Measurements from ENCODE around the gene FAM131C.
"Not testable (repeated sequence)": the region's sequence is repeated elsewhere in the genome, so short reads cannot be mapped to it uniquely, and the experiment has no call there.

FAM131C gene

DNA sequence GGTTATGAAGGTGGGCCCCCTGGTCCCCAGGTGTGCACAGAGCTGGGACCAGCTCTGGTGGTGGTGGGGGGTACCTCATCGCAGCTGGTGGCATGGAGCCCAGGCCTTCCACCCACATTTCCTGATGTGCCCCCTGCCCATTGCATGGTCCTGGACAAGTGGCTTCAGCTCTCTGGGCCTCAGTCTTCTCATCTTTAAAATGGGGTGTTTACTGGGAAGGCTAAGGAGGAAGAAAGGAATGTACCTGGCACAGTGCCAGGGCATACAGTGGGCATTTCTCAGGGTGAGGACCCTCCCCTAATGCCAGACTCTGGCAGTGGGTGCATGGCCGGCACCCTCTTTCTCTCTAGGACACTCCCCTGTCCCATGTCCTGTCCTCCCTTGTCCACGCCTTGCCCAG, 22.4 kb downstream of the FAM131C start:
- DNase-seq (ENCODE audit: low read depth), result no peak
- TF ChIP-seq, protein P1, sequence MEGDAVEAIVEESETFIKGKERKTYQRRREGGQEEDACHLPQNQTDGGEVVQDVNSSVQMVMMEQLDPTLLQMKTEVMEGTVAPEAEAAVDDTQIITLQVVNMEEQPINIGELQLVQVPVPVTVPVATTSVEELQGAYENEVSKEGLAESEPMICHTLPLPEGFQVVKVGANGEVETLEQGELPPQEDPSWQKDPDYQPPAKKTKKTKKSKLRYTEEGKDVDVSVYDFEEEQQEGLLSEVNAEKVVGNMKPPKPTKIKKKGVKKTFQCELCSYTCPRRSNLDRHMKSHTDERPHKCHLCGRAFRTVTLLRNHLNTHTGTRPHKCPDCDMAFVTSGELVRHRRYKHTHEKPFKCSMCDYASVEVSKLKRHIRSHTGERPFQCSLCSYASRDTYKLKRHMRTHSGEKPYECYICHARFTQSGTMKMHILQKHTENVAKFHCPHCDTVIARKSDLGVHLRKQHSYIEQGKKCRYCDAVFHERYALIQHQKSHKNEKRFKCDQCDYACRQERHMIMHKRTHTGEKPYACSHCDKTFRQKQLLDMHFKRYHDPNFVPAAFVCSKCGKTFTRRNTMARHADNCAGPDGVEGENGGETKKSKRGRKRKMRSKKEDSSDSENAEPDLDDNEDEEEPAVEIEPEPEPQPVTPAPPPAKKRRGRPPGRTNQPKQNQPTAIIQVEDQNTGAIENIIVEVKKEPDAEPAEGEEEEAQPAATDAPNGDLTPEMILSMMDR (conservative IDR thresholded peaks at IDR 0.05; ENCODE audit: low read depth, low read length), result no peak
- no peak overlapping the region for H3K4me3 ChIP-seq (ENCODE audit: low read length)

DNA sequence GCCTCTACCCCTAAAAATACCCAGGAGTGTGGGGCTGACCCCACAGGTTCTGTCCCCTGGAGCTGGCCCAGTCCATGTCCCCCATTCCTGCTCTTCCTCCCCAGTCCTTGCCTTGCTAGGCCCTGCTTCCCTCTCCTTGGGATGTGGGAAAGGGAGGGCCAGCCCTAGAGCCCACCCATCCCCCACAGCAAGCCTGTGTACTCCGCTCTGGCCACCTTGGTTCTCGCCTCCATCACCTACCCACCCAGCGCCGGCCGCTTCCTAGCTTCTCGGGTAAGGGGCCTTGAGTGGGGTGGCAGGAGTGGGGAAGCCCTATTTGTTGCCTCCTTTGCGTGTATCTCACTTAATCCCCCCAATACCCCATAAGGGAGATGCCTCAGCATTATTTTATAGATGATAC, 23.1 kb downstream of the FAM131C start:
- no peak overlapping the region for H3K4me3 ChIP-seq (ENCODE audit: low read length)
- DNase-seq (ENCODE audit: low read depth), result no peak

DNA sequence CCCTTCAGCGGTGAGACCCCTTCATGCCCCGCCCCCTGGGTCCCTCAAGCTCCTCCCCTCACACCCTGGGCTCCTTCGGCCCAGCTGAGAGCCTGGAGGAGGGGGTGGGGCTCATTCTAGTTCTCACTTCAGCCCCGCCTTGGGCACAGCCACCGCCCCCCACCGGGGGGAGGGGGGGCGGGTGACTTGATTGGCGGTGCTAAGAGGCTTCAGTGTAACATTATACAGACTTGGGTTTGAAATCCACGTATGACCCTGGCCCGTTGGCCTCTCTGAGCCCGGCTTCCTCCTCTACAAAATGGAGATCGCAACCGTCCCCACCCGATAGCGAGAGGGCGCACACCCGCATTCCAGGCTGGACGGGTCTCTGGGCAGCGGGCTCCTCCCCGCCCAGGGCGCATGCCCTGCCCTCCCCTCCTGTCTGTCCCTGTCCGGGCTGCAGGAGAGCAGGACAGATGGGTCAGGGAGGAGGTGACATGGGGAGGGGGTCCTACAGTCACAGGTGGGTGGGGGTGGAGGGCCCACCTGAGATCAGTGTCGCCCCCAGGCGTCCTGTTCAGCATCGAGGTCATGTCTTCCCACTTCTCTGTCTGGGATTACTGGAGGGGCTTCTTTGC, 24.8 kb downstream of the FAM131C start:
- H3K4me3 ChIP-seq (ENCODE audit: low read length), result peak overlapping the region; percentile 50
- no peak for DNase-seq (ENCODE audit: low read depth)
- TF ChIP-seq, protein P1 (conservative IDR thresholded peaks at IDR 0.05; ENCODE audit: low read depth, low read length), result peak; percentile 16

More for the DNA sequence above, 23.1 kb downstream of the FAM131C start:
- TF ChIP-seq, protein P1 (conservative IDR thresholded peaks at IDR 0.05; ENCODE audit: low read depth, low read length), result no peak

DNA sequence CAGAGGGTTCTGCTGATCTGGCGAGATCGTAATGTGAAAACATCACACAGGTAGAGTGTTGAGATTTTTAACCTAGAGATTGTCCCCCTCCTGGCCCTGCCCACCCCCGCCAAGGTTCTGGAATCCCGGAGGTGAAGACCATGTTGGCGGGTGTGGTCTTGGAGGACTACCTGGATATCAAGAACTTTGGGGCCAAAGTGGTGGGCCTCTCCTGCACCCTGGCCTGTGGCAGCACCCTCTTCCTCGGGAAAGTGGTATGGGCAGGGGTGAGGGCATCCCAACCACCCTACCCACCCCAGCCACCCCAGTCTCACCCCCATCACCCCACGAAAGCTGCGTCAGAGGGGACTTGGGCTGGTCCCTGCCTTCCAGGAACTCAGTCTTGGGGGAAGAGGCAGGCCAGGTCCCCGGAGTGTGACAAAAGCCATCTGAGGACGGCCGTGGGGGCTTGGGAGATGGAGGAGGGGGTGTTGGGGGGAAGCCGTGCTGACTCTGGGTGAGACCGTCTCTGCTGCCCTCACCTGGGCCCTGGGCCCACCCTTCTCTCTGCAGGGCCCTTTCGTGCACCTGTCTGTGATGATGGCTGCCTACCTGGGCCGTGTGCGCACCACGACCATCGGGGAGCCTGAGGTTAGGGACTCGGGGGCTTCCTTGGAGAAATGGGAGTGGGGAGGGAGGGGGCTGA, 25.5 kb downstream of the FAM131C start:
- DNase-seq (ENCODE audit: low read depth), result no peak
- TF ChIP-seq, protein P1 (conservative IDR thresholded peaks at IDR 0.05; ENCODE audit: low read depth, low read length), result no peak
- H3K4me3 ChIP-seq (ENCODE audit: low read length), result no peak overlapping the region

DNA sequence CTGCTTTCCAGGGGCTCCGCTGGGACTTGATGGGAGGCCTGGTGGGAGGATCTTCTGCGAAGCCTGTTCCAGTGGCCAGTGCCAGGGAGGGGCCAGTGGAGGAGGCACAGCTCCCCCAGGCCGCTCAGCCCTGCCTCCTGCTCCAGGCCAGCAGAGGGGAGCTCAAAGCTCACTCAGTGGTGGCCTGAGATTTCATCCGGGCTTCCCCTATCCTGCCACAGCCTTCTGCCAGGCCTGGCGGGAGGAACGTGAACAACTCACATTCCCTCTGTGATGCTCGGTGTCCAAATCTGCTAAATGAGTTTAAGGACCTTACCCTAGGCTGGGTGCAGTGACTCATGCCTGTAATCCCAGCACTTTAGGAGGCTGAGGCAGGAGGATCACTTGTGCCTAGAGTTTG, 26.6 kb downstream of the FAM131C start:
- no peak for DNase-seq (ENCODE audit: low read depth)
- no peak overlapping the region for H3K4me3 ChIP-seq (ENCODE audit: low read length)
- TF ChIP-seq, protein P1 (conservative IDR thresholded peaks at IDR 0.05; ENCODE audit: low read depth, low read length), result no peak

DNA sequence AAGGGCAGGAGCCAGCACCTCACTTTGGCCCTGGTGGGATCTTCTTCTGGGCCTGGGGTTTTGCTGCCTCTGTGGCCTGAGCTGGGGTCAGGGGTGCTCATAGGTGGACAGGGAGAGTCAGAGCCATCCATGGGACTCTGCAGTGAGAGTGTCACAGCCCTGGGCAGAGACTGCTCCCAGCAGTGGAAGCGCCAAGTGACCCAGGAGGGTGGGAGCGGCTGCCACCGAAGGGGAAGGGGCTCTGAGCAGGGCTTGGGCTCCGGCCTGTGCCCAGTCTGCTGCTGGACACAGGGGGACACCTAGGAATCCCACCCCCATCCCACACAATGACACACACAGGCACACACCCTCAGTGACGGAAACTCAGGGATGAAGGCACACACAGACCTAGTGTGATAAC, 29.5 kb downstream of the FAM131C start:
- DNase-seq (ENCODE audit: low read depth), result no peak
- H3K4me3 ChIP-seq (ENCODE audit: low read length), result no peak overlapping the region
- TF ChIP-seq, protein P1 (conservative IDR thresholded peaks at IDR 0.05; ENCODE audit: low read depth, low read length), result no peak

DNA sequence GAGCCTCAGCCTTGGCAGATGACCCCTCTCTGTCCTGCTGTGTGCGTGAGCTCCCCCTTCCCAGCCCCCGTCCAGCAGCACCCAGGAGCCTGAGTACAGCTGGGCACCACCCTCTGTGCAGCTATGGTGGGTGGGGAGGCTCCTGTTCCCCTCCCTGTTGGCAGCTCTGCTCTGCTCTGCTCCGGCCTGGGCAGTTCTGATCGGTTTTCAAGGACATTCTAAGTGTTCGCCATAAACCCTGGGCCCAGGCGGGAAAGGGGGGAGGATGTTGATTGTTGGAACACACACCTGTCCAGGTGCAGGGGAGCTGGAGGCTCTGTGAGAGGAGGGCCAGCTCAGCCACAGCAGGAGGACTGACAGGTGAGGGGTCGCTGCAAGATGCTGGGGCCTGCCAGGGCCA, 29.9 kb downstream of the FAM131C start, which contains the start of gene CLCNKB:
Gene CLCNKB, plus strand, starts transcription at position 262 of the 400 bp plus-strand sequence. CDS start 711 bp downstream, outside the sequence.
- no peak within 1 kb of the TSS for H3K4me3 ChIP-seq (ENCODE audit: low read length)
- DNase-seq (ENCODE audit: low read depth), result no peak
- TF ChIP-seq, protein P1 (conservative IDR thresholded peaks at IDR 0.05; ENCODE audit: low read depth, low read length), result no peak

DNA sequence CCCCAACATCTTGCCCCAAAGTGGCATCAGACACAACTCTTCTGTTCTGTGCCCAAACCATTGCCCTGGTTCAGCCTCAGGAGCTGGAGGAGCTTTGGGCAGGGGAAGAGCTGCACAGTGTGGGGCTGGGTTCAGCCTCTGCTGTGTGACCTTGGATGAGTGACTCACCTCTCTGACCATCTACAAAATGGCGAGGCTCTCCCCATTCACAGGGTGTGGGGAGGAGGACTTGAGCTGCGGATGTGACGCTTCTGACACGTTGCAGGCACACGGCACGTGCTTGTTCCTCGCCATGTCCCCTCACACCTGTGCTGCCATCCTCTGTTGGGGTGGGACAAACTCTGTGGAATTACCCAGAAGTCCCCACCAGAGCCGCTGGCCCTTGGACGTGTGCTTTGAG, 30.8 kb downstream of the FAM131C start:
- H3K4me3 ChIP-seq (ENCODE audit: low read length); DNase-seq (ENCODE audit: low read depth): not testable (repeated sequence)

All from retinal pigment epithelial cell (primary cell).